GM12873 (cell line): Measurements from ENCODE around the gene ORAI3.
A peak's percentile ranks its signal among the peaks of the same experiment; 100 is the strongest.

Experiments
- TF ChIP-seq, protein P1 (sequence below): IDR thresholded peaks from 2 replicates; pipeline ENCODE4 v1.5.1; 2012; ENCODE audit warnings: low read depth, mild to moderate bottlenecking, moderate library complexity, low read length, control low read depth; ENCODE audit not compliant: insufficient read depth; ENCODE audit errors: missing control alignments

ORAI3 gene

DNA sequence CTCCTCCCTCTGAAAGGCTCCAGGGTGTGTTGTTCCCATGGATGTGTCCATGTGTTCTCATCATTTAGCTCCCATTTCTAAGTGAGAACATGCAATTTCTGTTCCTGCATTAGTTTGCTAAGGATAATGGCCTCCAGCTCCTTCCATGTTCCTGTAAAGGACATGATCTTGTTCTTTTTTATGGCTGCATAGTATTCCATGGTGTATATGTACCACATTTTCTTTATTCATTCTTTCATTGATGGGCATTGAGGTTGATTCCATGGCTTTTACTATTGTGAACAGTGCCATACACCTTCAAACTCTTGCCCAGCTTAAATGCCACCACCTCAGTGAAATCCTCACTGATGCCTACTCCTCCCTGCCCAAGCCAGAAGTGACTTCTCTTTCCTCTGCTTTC is 4.5 kb upstream of the ORAI3 start:
- TF ChIP-seq, protein P1, sequence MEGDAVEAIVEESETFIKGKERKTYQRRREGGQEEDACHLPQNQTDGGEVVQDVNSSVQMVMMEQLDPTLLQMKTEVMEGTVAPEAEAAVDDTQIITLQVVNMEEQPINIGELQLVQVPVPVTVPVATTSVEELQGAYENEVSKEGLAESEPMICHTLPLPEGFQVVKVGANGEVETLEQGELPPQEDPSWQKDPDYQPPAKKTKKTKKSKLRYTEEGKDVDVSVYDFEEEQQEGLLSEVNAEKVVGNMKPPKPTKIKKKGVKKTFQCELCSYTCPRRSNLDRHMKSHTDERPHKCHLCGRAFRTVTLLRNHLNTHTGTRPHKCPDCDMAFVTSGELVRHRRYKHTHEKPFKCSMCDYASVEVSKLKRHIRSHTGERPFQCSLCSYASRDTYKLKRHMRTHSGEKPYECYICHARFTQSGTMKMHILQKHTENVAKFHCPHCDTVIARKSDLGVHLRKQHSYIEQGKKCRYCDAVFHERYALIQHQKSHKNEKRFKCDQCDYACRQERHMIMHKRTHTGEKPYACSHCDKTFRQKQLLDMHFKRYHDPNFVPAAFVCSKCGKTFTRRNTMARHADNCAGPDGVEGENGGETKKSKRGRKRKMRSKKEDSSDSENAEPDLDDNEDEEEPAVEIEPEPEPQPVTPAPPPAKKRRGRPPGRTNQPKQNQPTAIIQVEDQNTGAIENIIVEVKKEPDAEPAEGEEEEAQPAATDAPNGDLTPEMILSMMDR = no peak

DNA sequence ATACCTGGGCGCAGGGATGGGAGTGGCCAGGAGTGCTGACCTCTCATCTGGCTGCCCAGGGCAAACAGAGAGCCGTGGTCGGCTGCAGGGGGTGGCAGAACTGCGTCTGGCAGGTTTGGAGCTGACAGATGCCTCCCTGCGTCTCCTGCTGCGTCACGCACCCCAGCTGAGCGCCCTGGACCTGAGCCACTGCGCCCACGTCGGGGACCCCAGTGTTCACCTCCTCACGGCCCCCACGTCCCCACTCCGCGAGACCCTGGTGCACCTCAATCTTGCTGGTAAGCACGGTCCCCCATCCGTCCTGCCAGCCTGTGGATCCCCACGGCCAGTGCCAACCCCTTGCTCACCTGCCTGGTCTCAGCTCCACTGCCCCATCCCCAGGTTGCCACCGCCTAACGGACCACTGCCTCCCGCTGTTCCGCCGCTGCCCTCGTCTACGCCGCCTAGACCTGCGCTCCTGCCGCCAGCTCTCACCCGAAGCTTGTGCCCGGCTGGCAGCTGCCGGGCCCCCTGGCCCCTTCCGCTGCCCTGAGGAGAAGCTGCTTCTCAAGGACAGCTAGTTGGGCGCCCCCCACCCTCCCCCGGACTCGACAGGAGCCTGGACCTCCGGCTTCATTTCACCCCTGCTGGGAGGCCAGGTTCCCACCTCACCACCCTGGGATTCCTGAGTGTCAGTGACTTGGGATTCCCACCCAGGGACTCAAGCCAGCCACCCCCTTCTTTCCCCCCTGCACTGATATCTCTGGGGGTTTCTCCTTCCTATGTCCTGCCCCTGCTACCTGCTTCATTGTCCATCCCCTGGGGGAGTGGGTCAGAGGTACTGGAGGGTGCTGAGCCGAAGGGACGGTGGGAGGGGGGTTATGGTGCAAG is 2.0 kb upstream of the ORAI3 start:
- TF ChIP-seq, protein P1 = no peak

DNA sequence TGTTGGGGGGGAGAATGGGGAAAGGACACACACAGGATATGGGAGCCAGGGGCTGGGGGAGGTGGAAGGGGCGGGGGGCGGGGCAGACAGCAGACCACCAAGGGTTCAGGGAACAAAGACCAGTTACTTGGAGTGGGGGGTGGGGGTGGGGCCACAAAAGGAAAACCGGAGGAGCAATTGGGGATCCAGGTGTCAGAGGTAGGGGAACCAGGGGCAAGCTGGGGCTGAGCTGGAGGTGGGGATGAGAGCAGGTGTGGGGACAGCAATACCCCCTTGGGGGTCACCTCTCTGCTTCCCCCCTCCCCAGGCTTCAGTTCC is 1.4 kb upstream of the ORAI3 start:
- TF ChIP-seq, protein P1 = no peak

DNA sequence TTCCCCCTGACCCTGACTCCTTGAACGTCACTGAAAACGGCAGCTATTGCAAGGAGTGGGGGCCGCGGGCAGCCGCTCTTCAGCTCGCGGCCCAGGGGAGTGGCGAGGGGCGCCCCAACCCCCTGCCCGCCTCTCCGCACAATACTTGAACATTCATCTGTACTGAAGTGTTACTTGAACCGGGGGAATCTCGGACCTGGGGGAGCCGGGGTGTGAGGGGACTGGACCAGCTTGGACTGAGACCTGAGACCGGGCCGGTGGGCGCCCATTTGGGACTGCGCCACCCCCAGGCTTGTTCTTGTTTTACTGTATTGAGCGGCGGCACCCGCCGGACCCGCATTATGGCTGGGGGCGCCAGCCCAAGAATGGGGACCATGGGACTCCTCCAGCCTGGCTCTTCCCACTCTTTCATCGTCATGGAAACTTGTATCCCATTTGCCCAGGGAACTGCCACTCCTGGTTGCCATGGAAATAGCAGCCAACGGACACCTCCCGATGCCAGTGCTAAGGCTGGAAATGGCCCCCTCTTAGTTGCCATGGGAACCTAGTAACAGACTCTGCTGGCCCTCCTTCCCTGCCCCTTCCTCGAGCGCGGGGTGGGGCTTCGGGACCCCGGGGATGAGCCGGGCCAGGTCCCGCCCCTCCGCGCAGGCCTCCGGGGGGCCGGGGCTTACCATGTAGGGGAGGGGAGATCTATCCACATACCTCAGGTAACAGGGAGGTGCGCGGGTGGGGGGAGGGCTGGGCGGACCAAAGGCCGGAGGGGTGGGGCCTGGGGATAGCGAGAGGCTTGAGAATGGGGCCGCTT is 805 bp upstream of the ORAI3 start:
- TF ChIP-seq, protein P1 = no peak

DNA sequence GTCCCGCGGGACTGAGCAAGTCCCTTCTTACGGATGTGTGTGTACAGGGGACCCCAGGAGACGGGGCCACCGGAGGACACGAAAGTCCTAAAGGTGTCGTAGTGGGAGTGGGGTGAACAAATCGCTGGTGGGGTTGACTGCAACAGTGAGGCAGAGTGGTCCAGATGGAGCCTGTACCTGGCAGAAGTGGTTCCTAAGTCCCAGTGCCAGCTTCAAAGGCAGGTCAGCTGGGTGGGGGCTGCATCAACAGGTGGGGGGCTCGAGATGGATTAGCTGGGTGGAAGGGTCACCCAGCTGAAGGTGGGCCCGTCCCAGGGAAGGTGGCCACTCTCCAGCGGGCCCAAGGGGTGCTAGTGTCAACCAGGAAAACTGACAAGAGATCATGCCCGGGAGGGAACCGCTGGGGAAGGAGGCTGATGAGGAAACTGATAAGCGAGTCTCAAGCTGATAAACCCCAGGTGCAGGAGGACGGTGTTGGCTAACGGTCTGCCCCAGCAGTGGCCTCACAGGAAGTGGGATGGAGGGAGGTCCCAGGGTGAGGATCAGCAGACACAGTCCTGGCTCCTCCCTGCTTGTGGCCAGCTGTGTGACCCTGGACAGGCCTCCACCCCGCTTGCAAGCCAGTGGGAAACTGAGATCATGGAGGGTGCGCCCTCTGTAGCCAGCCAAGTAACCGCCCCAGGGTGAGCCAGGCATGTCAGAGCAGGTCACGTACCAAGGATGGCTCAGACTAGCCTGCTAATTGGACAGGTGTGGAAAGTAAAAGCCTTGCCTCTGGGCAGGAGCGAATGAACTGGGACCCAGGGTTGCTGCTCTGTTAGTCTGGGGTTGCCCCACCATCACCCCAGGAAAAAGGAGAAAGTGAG is 1.0 kb downstream of the ORAI3 start:
- TF ChIP-seq, protein P1 = peak; percentile 42

DNA sequence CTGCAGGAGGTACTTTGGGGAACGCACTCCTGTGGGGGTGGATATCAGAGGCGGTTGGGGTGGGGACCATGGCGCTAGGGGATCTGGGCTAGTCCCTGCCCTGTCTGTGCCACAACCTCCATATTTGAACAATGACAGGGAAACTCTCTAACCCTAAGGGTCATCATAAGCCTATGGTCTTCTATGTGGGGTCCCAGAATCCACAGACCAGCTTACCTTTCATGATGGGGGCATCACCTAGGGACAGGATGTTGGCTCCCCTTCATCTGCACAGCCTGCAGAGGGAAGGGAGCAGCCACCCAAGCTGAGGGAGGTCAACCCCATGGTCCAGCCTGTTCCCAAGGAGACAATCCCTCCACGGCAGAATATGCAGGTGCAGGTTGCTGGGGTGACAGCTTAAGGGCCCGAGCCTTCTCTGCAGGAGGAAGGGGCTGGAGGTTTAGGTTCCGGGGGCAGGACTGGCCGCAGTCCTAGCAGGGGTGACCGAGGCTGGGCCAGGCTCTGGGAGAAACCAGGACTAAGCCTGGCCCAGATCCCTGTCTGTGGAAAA is 1.7 kb downstream of the ORAI3 start:
- TF ChIP-seq, protein P1 = no peak

DNA sequence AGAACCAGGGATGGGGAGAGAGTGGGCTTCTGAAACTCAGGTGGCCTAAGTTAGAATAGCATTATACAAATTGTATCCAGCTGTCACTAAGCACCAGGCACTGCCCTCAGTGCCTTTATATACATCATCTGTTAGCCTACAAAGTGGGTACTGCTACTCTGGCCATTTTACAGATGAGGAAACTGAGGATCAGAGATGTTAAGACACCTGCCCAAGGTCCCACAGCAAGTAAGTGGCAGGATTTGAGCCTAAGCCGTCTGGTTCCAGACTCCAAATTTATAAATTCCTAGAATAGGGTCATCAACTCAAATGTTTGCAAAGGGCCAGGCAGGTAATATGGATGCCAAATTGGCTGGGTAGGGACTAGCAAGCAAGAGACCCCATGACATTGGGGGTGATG is 2.3 kb downstream of the ORAI3 start:
- TF ChIP-seq, protein P1 = no peak
